ENCODE results near the gene CLTA. TPM values are rescaled to one million over a fixed set of nuclear protein-coding genes. Genes with fewer than 3 reads are reported as not detected.
A peak's percentile ranks its signal among the peaks of the same experiment; 100 is the strongest.

CLTA gene
- polyA plus RNA-seq, 1 of the 3 experiments (the other 2 are of a cell fraction), result 260 TPM

GRCh38 chr9:36204906-36205547 lies 14.3 kb downstream of the CLTA start:
- Histone ChIP-seq H3K4me3 (ENCODE audit: low read depth in 2 of 2, low read length in 1 of 2) (no peak overlapping the region), H3K4me2 (no peak overlapping the region), H3K27me3 (ENCODE audit: insufficient read depth) (no peaks in the 10 kb centered on the region), H4K20me1 (ENCODE audit: insufficient read depth) (peaks cover 55% of the 10 kb centered on the region), H3K27ac (ENCODE audit: low read depth in 2 of 2, low read length in 1 of 2) (no peak overlapping the region), H3K9ac (no peak overlapping the region), H3K9me2 (no peaks in the 10 kb centered on the region), H3K9me3 (no peaks in the 10 kb centered on the region), H3K79me2 (ENCODE audit: insufficient read depth) (peaks cover 81% of the 10 kb centered on the region), H3K4me1 (ENCODE audit: control insufficient read depth in 1 of 2, insufficient read depth in 2 of 2, low read depth in 1 of 2, low read length in 1 of 2) (peaks cover 30 to 32% of the 10 kb centered on the region in 2 experiments), H3F3A (replicated peaks; ENCODE audit: insufficient read depth) (peaks cover 16% of the 10 kb centered on the region), H2AFZ (ENCODE audit: low read depth) (no peak overlapping the region), H3K36me3 (replicated peaks in 1 of 2; ENCODE audit: control insufficient read depth in 1 of 2, insufficient read depth in 2 of 2, low read length in 1 of 2) (peaks cover 75 to 86% of the 10 kb centered on the region in 2 experiments)
- ChIA-PET POLR2A (interaction anchor here (1.5 kb wide), 1 partner anchor 14 kb away, joined by 7 read pairs; the partner anchor contains the start of gene CLTA), CTCF (interaction anchor here (0.7 to 1.5 kb wide), 7 partner anchors 9 to 124 kb away, joined by 3 to 6 read pairs (median 4); no protein-coding TSS in a partner anchor)
- 93% methylated on average over 9 of the region's 11 CpGs for WGBS (ENCODE audit: low lambda C conversion rate)
- peak; percentile 33 for DNase-seq
- no peak for TF ChIP-seq TCF12 (IDR thresholded peaks at IDR 0.05)
- no peak for TF ChIP-seq GATA2 (CRISPR knock-in tag; IDR thresholded peaks at IDR 0.05)
- TF ChIP-seq USF2 (IDR thresholded peaks at IDR 0.05; ENCODE audit: borderline replicate concordance, low read depth, low read length), result no peak
- no peak for TF ChIP-seq TEAD4 (IDR thresholded peaks at IDR 0.05; ENCODE audit: borderline replicate concordance, insufficient read depth)
- TF ChIP-seq TAF1 (IDR thresholded peaks at IDR 0.05; ENCODE audit: borderline replicate concordance, low read depth, low read length), result no peak
- no peak for TF ChIP-seq RFX5 (IDR thresholded peaks at IDR 0.05; ENCODE audit: low read length)
- TF ChIP-seq RAD21 (IDR thresholded peaks at IDR 0.05; ENCODE audit: low read length), result no peak
- TF ChIP-seq EP300 (IDR thresholded peaks at IDR 0.05; ENCODE audit: borderline replicate concordance in 1 of 2, low read depth in 1 of 2, low read length in 1 of 2), result no peak
- no peak for TF ChIP-seq YY1 (IDR thresholded peaks at IDR 0.05; ENCODE audit: low read depth)
- TF ChIP-seq NRF1 (IDR thresholded peaks at IDR 0.05; ENCODE audit: low read depth, low read length), result no peak
- TF ChIP-seq NFIC (IDR thresholded peaks at IDR 0.05; ENCODE audit: borderline replicate concordance), result no peak
- no peak for TF ChIP-seq SMC3 (IDR thresholded peaks at IDR 0.05; ENCODE audit: low read depth, low read length)
- no peak for TF ChIP-seq JUND (IDR thresholded peaks at IDR 0.05)
- no peak for TF ChIP-seq SIN3A (IDR thresholded peaks at IDR 0.05; ENCODE audit: borderline replicate concordance, low read depth, low read length)
- TF ChIP-seq MAX (IDR thresholded peaks at IDR 0.05; ENCODE audit: low read depth), result no peak
- TF ChIP-seq CTCF (IDR thresholded peaks at IDR 0.05), result no peak
- TF ChIP-seq ELF1 (IDR thresholded peaks at IDR 0.05), result no peak
- no peak for TF ChIP-seq USF1 (IDR thresholded peaks at IDR 0.05; ENCODE audit: borderline replicate concordance, low read depth)

All from SK-N-SH (cell line).